SW 1271 (cell line): ENCODE data around the gene SPPL2A.

Experiments
- DNase-seq, 2 experiments: peaks; one replicate each; lab custom pipeline; 2025; lab: John Stamatoyannopoulos, UW

Gene SPPL2A

DNA sequence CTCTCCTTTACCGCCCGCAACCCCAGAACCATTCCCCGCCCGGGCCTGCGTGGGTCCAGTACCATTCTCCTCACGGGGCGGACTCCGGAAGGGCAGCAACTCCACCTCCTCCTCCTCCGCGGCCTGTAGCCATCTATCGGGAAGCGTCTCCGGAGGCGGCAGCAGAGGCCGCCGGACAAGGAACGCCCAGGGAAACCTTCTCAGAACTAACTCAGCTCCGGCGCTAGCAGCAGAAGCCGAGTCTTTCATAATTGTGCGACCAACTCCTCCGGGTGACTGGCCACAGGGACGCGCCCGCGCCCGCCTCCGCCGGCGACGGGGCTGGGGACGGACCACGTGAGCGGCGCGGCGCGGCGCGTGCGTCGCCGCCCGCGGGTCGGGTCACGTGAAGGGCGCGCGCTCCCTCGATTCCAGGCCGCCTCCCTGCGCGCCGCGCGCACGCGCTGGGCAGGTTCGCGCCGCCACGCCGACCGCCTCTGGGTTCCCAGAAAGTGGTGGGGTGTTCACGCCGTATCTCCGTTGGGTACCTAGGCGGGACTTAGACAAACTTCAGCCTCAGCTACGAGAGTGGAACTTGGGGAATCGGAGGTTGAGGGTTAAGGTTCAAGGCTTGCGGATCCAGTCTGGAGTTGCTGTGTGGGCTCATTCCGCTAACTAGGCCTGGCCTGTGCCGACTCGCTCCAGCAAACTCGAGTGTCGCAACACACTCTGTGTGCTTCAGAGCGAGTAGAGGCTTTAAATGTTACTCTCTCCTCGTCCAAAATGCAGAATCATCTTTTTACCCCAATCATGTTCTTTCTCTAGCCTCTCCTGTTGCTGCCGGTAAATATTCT, 78.8 kb downstream of the SPPL2A start, which contains the start of gene TRPM7:
TRPM7 (minus strand) TSS at position 329 of the 833 bp plus-strand sequence; CDS start at position 65, 264 bp downstream.
- DNase-seq, result peak; percentile 2 to 66

DNA sequence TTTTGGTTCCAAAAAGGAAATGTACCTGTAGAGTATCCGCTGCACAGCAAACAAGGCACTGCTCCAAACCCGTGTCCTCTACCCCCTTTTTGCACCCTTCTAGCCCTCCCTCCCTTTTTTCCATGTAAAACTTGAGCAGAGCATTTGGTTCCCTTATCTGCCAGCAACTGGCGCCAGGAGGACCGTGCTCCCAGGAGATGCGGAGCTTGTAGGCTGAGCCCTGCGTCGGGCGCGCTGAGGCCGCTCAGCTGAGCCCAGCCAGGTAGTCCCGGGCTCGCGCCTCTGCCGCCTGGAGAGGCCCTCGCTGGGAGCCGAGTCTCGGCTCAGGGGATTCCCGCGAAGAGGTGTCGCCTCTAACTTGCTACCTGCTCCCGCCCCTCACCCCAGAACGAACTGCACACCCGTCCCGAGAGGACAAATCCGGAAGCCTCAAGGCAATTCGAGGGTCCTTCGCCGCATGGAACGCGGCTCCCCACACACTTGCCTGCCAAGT, 79.5 kb downstream of the SPPL2A start:
- peak in 1 of 2 experiments; percentile 27 for DNase-seq

- no peak for DNase-seq
Observed at GRCh38 chr15:50685191-50685975, 80.1 kb downstream of the SPPL2A start.

DNA sequence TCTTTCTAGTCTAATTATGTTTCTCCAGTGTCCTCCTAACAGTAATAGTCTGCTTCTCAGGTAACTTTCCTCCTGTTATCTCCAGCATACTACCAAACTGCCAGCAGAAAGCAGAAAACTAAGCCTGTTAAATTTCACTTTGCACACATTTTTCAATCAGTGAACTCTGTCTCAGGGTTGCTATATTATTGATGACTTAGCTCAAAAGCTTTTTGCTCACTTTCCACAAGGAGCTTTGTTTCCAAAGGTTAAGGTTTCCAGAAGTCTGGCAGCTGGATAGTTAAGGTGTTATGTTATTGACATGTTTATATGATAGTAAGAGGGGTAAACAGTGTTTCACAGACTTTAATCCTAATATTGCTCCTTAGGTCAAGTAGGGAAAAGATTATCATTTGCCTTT, 84.0 kb downstream of the SPPL2A start:
- DNase-seq, result no peak

GRCh38 chr15:50676799-50677483, 88.6 kb downstream of the SPPL2A start:
- no peak for DNase-seq

DNA sequence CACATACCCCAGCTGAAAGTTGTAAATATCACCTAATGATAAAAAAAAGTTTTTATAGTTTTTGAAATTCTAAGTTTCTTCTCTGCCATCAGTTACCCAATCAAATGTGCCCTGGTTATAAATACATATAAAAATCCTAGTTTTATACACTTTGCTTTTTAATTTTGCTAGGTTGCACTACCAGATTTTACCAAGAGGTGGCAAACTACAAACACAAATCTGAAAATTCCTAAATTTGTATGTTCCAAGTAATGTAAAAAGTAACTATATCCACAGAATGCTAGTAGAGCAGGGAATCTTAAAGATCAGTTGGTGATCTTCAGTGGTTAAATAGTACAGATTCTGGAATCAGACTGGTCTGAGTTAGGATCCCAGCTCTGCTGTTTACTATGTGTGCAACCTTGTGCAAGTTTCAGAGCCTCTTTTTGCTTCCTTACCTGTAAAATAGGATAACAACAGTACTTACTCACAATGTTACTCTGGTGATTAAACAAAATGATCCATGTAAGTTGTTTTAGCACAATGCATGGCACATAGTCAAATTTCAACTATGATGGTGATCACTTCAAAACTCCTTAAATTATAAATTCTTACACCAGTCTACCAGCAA, 89.9 kb downstream of the SPPL2A start:
- DNase-seq, result no peak

- DNase-seq, result no peak
Observed at GRCh38 chr15:50670115-50670514, 95.4 kb downstream of the SPPL2A start.

GRCh38 chr15:50669611-50670010, 95.9 kb downstream of the SPPL2A start:
- DNase-seq, result no peak

GRCh38 chr15:50665938-50666337, 99.6 kb downstream of the SPPL2A start:
- no peak for DNase-seq

GRCh38 chr15:50655555-50655954, 110.0 kb downstream of the SPPL2A start:
- DNase-seq, result no peak

- DNase-seq, result no peak
Observed at GRCh38 chr15:50653156-50653743, 112.3 kb downstream of the SPPL2A start.

GRCh38 chr15:50652671-50653070, 112.8 kb downstream of the SPPL2A start:
- DNase-seq, result no peak
